GM23248 (cell line): ENCODE data around the gene TRMU.

Experiments used
- EZH2 ChIP-seq: fragments of 200-600 bp; sonication (generic); IDR thresholded peaks from 2 replicates; pipeline ENCODE4 v1.6.1; 2018; ENCODE audit warnings: antibody characterized with exemption, mild to moderate bottlenecking; ENCODE audit not compliant: insufficient read depth, poor library complexity, severe bottlenecking
- EZH2phosphoT487 ChIP-seq: fragments of 200-600 bp; sonication (generic); IDR thresholded peaks from 2 replicates; pipeline ENCODE4 v1.6.1; 2018; ENCODE audit warnings: antibody characterized with exemption, moderate library complexity, mild to moderate bottlenecking, low read depth; ENCODE audit not compliant: insufficient read depth

GRCh38 chr22:46380581-46380980, 45.1 kb downstream of the TRMU start:
- no peak for TF ChIP-seq EZH2phosphoT487
- no peak for TF ChIP-seq EZH2
